GF-D8 (cell line): ENCODE results near the gene TMEM135.
A peak's percentile ranks its signal among the peaks of the same experiment; 100 is the strongest.
"Not testable (repeated sequence)": the region's sequence is repeated elsewhere in the genome, so short reads cannot be mapped to it uniquely, and the experiment has no call there.

Source experiments
- DNase-seq: peaks from one replicate; lab custom pipeline; 2025; lab: John Stamatoyannopoulos, UW

TMEM135 gene

DNA sequence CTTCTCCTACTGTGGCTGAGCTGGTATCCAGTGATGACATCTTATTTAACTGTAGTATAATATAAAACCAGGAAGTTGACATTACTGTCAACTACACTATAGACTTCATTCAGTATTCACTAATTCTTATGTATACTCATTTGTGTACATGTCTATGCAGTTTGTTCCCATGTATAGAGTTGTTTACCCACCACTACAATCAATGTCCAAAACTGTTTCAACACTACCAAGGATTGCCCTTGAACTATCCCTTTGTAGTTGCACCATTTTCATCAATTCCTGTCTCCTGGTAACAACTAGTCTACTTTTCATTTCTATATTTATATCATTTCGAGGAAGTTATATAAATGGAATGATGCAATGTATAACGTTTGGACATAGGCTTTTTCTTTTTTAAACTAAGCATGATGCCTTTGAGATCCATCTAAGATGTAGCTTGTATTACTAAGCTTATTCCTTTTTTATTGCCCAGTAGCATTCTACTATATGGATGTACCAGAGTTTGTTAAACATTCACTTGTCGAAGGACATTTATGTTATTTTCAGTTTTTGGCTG is 39.2 kb downstream of the TMEM135 start:
- DNase-seq, result no peak

DNA sequence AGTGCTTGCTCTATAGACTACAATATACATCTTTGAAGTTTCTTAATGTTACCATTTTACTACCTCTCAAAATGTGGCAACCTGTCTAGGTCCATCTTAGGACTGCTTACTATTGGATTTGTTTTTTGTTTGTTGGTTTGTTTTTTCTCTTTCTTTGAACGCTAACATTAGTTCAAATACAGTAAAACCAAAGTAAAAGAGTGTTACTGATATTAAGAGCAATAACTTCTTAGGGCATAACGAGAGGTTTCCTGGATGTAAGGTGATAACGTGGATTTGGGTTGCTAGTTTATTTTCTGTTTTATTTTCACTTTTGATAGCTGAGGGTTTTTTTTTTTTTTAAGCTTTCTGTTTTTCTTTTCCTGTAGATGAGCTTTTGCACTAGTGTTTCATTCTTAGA is 43.6 kb downstream of the TMEM135 start:
- no peak for DNase-seq

DNA sequence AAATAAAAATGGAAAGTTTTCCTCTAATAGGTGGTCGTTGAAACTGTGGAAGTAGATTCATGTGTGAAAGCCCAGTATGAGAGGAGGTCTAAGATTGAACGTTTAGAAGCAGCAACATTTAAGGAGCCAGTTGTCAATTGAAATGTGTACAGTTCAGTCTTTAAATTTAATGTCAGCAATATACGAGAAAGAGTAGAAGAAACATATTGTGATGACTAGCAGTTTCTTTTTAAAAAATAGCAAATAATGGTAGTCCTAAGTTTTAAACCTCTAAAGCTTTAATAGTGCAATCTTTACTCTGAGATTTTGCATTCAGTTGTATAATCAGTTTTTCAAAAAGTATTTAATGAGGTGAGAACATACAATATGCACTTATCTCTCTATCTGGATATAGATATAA is 44.9 kb downstream of the TMEM135 start:
- DNase-seq, result no peak

DNA sequence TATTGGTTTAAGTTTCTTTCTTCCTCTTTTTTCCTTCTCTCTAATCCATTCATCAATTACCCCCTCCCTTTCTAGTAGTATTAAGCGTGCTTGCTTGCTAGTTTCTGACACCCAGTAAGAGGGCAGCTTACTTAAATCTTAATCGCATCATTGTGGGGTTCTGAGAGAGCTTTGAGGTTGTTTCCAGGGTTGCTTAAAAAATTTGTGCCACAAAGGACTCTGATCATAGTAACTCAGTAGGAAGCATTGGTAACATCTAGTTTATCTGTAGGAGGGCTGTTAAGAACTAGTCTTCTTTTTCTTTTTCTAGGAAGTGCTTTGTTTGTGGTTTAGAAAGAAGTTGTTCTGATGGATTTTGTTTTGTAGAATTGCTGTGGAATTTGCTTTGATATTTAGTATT is 45.3 kb downstream of the TMEM135 start:
- DNase-seq, result no peak

DNA sequence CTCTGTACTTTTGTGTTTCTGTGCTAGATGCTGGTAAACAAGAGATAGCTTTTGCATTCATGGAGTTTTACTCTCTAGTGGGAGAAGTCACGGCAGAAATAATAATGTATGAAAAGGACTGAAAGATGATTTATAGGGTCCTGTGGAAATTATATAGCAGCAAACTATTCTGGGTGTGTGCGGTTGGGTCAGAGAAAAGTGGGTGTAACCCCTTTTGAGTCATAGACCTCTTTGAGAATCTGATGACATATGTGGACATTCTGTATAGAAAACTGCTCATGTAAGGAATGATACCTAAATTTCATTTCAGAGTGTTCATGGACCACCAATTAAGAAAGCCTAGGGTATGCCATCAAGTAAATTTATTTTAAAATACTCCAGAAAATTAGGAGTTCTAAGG is 54.4 kb downstream of the TMEM135 start:
- DNase-seq, result no peak

DNA sequence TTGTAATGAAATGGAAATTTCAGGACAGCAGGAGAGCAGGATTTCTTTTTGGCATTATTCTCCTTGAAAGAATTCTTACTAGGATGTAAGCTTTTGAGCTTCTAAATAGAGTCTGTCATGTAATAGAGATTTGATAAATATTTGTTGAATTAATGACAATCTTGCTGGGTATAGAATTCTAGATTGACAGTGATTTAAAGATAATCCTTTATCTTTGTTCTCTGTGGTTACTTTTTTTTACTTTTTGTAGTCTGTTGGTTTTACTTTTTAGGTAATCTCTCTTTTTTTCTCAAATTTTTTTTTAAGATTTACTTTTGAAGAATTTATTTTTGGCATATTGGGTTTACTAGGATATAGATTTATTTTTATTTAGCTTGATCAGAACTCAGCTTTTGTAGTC is 54.8 kb downstream of the TMEM135 start:
- DNase-seq, result no peak

DNA sequence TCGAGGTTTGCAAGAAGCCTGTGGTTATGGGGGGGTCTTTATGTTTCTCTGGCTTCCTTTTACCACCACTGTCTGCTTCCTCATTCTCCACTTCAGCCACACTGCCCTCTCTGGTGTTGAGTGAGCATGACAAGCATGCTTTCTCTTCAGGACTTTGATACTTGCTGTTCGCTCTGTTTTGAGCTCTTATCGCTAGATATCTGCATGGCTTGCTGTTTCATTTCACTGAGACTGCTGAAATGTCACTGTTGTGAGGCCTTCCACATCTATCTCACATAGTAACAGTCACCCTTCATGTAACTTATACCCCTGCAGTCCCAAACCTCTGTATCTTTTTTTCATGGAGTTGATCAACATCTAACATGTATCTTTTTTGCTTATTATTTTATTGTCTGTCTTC is 59.8 kb downstream of the TMEM135 start:
- peak; percentile 5 for DNase-seq

DNA sequence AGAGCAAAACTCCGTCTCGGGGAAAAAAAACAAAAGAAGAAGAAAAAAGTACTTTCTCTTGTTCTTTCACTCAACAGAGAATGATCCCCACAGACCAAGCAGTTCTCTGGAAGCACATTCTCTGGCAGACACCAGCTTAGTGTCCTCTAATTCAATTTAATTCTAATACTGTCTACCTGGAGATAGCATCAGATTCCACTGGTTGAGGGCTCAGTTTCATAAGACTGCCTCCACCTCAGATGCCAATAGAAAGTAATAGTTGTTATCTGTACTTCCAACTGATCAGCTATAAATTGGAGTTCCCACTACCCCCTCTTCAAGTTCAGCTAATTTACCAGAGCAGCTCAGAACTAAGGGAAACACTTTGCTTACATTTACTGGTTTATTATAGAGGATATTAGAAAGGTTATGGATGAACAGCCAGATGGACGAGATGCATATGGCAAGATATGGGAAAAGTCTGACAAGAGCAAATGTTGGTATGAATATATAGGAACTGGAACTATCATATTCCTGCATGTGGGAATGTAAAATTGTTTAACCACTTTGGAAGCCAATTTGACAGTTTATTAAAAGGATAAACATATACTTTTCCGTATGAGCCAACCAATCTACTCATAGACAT is 64.3 kb downstream of the TMEM135 start:
- no peak for DNase-seq

DNA sequence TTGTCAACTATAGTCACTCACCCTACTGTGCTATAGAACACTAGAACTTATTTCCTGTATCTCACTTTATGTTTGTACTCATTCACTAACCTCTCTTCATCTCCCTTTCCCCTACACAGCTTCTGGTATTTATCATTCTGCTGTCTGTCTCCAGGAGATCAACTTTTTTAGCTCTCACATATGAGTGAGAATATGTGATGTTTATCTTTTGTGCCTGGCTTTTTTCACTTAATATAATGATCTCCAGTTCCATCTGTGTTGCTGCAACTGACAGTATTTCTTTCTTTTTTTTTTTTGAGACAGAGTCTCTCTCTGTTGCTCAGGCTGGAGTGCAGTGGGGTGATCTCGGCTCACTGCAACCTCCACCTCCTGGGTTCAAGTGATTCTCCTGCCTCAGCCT is 68.1 kb downstream of the TMEM135 start:
- DNase-seq, result not testable (repeated sequence)

DNA sequence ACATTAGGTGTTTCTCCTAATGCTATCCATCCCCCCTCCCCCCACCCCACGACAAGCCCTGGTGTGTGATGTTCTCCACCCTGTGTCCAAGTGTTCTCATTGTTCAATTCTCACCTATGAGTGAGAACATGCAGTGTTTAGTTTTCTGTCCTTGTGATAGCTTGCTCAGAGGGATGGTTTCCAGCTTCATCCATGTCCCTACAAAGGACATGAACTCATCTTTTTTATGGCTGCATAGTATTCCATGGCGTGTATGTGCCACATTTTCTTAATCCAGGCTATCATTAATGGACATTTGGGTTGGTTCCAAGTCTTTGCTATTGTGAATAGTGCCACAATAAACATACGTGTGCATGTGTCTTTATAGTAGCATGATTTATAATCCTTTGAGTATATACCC is 69.6 kb downstream of the TMEM135 start:
- DNase-seq, result not testable (repeated sequence)

DNA sequence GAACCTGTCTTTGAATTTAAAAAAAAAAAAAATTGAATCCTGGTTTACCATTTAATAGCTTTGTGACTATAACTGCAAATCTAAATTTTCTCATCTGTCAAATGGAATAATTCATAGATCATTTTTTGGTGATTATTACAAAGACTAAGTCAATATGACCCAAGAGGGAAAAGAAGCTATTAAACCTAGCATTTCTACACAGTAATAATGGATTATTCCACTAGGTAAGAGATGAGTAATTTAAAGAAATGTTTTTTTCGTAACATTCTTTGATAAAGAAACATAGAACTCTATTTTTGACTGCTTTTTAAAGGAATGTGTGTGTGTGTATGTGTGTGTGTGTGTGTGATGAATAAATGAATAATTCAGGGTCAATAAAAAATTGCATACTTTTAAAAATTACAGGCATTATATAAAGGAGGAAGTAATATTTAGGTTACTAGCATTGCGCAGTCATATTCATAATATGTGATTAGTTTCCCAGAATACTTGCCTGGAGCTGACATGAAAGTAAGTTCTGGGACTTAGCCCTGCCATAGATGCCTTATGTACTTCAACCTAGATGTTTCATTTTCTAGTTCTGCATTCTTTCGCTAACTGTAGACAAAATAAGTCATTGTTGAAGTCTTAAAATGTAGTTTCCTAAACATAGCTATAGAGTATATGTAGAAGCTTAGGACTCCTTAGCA is 72.9 kb downstream of the TMEM135 start:
- no peak for DNase-seq

DNA sequence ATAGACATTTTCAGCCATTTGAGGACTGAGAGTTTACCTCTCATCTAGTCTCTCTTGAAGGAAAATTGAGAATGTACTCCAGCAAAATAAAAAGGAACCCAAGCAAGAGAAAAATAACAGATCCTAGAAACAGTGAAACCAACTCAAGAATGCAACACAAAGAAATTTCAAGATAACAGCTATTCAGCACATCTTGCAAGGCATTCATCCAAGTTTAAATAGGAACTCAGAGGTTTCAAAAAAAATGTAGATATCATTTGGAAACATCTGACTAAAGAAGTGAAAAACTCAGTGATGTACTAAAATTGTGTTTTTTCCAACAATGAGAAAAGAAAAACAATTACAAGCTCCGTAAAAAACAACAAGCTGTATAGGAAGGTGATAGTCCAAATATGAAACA is 76.4 kb downstream of the TMEM135 start:
- no peak for DNase-seq

DNA sequence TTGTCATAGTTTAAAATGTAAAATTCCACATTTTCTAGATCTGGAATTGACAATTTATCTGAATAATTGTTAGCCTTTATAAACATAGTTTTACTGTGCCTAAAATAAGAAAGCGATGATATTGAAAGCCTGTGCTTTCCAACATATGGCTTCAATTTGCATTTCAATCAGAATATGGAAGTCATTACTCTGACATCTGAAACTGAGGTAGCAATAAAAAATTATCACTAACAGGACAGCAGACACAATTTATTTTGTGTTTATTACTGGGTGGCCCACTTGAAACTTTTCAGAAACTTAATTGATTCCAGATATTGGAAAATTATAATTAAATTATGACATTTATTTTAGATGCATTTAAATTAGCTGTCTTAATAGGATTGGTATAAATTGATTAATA is 78.5 kb downstream of the TMEM135 start:
- no peak for DNase-seq

DNA sequence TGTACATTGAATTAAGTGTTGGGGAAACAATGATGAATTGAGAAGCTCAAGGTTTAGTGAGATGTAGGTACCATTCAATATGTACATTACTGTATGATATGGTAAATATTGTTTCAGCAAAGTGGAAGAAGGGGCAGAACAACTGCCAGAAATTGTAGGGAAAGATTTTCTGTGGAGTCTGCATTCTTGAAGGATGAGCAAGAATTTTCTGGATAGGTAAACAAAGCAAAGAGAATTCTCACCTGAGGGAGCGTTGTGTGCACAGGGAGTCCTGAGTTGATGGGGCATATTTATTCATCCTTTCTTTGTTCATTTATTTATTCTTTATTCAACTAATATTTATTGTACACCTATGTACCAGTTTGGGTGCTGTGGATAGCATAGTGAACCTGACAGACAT is 83.2 kb downstream of the TMEM135 start:
- DNase-seq, result no peak

DNA sequence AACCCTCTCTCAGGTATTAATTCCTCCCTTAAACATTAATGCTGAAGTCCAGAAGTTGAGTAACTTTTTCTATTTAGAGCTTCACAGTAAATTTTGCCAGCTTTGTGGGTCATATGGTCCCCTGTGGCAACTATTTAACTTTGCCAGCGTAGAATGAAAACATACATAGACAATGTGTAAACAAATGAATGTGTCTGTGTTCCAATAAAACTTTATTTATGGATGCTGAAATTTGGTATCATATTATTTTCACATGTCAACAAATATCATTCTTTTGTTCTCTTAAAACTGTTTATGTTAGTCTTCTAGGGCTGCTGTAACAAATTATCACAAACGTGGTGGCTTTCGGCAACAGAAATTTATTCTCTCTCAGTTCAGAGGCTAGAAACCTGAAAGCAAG is 85.1 kb downstream of the TMEM135 start:
- no peak for DNase-seq

DNA sequence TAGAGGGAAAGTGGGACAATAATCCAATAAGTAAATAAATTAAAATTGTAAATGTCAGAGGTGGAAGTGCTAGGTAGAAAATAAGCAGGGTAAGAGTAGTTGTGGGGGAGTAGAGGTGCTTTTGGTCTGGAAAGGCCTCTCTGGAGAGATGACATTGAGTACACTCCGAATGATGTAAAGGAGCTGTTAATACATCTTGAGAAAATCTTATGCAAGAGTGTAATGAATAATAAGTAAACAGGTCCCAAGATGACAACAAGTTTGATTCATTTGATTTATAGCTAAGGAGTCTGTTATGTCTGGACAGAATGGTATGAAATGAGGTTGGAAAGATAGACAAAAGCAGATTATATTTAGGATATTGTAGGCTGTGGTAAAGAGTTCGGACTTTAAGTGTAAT is 87.5 kb downstream of the TMEM135 start:
- no peak for DNase-seq

DNA sequence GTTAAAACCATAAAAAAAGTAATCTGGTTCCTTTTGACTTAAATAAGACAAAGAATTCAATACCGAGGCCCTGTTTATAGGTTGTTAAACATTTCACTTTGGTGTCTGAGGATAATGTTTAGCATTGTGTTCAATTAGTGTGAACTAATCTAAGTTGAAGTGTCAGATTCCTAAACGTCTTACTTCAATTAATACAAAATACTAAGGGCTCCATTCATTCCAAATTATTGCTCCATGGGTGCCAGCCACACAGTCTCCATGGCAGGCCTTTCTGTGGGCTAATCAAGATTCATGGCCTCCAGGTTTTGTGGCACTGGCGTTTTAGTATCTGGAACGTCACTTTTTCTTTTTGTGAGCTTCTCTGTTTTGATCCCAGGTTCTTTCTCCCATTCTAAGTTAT is 89.4 kb downstream of the TMEM135 start:
- no peak for DNase-seq

DNA sequence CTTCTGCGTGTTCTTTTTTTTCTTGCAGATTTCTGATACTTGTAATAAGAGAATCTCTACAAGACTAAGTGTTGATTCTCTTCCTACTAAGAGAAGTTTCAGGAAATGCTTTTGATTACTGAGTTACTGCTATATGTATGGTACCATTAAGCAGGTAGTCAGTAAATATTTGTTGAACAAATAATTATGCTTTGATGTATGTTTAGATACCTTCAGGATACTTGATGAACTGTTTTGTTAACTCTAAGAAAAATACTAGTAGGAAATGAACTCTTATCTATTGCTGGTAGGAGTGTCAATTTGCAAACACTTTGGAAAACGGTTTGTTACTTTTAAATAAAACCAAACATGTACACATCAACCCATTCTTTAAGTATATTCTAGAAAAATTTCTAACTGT is 90.6 kb downstream of the TMEM135 start:
- DNase-seq, result no peak

DNA sequence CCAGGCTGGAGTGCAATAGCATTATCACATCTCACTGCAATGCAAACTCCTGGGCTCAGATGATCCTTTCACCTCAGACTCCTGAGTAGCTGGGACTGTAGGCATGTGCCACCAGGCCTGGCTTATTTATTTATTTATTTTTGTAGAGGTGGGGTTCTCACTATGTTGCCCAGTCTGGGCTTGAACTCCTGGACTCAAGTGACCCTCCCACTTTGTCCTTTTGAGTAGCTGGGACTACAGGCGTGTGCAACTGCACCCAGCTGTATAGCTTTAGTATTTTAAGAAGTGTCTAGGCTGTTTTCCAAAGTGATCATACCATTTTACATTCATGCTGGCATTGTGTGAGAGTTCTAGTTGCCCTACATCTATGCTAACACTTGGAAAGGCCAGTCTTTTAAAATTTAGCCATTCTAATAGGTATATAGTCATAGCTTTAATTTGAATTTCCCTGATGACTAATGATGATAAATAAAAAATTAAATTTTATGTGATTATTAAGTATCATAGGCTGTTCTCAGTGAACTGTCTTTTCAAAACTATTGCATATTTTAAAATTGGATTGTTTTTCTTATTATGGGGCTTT is 96.9 kb downstream of the TMEM135 start:
- DNase-seq, result no peak

DNA sequence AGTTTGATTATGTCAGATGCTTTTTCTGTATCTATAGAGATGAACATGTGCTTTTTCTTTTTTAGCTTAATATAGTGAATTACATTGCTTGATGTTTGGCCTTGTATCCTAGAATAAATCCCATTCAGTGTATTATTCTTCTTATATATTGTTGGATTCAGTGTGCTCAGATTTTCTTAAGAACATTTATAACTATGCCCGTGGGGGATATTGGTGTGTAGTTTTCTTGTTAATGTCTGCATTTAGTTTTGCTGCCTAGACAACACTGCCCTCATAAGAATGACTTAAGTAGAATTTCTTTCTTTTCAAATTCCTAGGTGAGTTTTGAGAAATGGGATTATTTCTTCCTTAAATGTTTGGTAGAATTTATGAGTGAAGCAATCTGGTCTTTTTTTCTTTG is 98.5 kb downstream of the TMEM135 start:
- DNase-seq, result no peak

DNA sequence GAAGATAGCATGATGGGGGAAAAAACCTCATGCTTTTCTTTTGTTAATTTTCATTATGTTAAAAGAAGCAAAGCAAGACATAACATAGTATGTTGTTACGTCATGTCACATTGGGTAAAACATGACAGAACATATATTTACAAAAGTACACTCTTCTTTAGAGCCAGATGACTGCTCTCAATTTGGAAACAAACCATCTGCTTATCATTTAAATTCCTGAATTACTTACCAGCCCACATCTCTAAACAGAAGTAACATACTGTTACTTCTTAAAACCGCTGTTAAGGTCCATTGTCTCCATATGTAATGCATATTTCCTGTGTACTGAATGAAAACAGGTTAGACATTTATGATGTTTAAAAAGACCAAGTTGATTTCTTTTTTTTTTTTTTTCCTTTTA is 100.0 kb downstream of the TMEM135 start:
- DNase-seq, result no peak

DNA sequence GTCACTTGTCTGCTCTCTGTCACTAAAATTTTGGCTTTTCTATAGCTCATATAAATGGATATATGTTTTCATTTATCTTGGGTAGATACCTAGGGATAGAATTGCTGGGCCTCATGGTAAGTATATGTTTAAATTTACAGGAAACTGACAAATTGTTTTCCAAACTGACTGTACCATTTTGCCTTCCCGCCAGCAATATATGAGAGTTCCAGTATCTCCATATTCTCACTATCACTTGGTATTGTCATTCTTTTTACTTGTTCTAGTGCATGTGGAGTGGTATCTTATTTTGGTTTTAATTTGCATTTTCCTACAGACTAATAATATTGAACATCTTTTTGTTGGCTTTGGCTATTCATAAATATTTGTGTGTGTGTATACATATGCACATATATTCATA is 101.7 kb downstream of the TMEM135 start:
- no peak for DNase-seq

DNA sequence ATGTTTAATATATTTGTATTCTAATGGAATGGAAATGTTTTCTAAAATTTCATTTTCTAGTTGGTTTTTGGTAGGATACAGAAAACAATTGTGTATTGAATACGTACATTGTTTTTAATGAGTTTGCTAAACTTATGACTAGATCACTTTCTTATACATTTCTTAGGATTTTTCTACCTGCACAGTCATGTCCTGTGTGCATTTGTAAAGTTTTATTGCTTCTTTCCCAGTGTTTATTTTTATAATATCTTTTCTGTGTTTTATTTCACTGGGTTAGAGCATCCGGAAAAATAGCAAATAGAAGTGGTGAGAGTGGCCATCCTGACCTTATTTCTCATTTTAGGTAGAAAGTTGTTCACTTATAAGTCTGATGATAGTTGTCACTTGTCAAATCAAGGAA is 103.6 kb downstream of the TMEM135 start:
- DNase-seq, result no peak
